HG03108 (cell line): ENCODE results near the gene MOK.
A peak's percentile ranks its signal among the peaks of the same experiment; 100 is the strongest.

Experiments
- ATAC-seq: cut with Tn5 transposase; IDR thresholded peaks from one replicate; pipeline ENCODE4 v1.9.1; 2021; ENCODE audit warnings: moderate library complexity; ENCODE audit not compliant: unreplicated experiment

The MOK gene

DNA sequence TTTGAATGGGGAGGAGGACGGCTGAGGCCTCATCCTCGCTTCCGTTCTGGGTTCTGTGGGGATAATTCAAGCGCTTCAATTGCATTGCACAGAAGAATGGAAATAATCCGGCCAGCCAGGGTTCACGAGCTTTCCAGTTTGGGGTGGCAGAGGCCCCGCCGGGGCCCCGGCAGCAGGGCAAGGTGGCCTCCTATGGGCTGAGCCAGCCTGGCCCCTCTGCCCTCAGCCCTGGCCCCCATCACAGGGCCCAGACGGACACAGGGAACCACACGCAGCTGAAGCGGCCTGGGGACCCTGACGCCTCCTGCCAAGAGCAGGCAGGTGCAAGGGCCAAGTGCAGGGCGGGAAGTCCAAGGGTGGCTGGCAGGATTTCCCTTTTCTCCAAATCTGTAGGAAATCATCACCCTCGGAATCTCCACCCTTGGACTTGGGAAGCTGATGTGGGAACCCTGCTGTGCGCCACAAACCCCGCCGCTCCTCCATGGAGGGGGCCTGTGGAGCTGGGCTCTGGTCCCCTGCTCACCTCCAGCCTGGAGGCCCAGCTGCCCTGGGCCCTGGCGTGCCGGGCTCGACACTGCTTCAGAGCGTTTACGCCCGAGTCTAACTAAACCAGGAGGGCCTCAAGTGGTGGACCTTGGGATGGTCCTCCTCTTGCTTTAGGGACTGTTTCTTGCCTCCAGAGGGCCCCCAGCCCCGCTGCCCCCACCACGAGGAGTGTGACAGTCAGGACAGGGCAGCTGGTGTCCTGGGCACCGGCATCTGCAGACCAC lies 78.4 kb downstream of the MOK start:
- ATAC-seq = no peak

DNA sequence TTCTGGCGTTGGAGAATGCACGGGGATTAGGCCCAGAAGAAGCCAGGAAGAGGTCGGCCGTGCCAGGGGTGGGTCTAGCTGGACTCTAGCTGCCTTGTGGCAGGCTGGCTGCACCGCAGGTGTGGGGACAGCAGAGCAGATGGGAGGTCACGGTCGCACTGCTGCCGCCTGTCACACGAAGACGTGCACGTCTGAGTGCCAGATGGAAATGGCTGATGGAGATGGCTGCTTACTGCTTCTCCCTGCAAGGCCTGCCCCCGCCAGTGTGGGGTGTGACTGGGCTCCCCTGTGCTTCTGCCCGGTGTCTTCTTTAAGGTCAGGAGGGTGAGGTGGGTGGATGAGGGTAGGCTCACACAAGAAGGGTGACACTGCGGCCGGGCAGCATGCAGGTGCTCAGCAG lies 79.0 kb downstream of the MOK start:
- no peak for ATAC-seq

DNA sequence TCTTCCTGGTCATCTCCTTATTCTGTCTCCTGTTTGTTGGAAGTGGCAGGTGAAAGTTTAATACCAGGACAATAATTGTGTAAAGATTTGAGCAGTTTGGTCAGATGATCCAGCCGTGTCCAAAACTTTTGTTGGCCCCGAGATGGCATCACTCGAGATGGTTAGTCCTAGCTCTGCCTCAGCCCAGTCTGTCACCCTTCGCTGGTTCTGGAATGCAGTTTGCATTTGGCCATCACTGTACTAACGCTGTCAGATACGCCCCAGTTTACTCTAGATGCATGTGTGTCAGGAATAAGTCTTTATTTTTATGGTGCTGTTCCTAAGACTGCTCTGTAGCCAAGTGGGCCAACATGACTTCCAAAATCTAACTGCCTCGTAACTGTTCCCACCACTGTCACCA lies 79.6 kb downstream of the MOK start:
- no peak for ATAC-seq

DNA sequence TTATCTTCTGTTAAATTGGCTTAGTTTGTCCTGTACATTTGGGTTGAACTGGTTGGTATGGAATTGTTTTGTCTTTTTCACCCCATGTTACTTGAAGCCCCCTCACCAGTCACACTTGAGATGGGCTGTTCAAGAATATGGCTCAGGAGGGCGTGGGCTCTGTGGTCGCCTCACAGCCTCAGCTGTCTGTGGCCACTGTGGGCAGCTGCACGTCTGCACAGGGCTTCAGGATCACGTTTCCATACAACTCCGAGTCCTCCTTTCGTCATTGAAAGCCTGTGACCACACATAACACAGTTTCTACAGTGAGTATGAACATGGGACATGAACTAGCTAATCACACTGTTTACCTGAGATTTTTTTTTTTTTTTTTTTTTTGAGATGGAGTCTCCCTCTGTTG lies 81.3 kb downstream of the MOK start:
- ATAC-seq = no peak

DNA sequence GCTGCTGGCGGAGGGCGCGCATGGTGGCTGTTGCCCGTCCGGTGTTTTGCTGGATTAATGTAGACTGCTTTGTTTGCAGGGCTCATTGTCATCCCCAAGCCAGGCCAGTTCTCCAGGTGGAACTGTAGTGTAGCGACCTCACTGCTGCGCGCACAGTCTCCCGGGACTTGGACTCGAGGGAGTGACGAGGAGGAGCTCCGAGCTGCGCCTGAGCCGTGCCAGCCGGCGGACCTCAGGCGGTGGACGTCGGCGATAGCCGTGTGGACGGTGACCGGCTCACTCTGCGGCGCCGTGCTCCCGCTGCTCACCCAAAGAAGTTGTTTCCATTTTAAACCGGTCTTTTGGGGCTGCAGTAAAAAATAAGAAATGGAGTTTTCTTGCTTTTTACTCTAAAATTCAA lies 82.2 kb downstream of the MOK start:
- ATAC-seq = no peak

DNA sequence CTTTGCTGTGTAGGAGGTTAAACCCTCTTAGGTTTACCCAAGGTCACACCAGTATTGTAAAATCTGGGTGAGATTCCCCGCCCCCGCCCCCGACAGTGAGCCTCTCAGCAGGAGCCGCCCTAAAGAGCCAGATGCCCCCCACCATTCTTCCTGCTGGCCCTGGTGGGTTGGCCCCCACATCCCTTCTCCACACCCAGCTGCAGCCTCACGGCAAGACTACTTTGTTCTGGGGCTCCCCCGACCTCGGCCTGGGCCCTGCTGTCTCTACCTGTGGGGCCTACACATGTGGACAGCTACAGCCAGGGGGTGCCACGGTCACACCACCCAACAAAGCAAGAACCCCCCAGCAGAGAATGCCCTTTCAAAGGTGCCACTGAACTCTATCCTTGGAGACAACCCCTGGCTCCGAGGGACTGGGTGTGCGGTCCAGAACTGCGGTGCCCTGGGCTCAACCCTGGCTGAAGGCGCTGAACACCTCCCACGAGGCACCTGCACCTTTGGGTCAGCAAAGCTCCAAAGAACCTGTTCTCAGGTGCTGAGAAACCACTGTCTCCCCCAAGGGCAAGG lies 82.9 kb downstream of the MOK start:
- no peak for ATAC-seq

DNA sequence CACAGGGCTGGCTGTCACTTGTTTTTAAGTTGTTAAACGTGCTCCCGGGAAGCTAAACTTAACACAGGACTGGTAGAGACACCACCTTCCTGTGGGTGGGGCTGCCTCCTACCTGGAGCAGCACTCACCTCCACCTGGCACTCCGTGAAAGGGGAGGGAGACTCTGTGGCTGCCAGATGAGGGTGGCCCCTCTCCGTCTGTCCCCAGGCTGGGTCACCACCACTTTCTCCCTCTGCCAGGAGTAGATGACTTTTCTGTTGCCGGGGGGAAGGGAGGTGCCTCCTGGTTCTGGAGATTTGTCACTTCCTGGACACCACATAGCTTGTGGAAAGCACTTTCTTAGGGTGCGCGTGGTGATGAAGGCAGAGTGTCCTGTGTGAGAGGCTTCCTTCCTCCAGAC lies 83.9 kb downstream of the MOK start:
- ATAC-seq = no peak

DNA sequence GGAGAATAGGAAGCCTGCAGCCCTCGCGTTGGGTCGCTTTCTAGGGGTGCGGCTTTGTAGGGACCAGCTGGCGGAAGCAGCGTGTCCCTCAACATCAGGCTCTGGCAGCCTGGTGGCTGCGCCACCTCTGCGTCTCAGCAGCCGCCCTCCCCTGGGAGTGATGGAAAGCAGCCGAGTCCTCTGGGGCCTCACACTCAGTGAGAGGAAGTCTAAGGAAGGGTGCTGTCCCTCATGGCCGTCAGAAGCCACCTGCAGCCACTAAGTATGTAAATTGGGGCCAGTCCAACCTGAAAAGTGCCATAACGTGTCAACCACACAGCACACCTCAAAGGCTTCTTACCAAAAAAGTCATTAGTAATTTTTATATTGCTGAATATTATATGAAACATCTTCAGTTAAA lies 84.9 kb downstream of the MOK start:
- peak; percentile 96 for ATAC-seq

DNA sequence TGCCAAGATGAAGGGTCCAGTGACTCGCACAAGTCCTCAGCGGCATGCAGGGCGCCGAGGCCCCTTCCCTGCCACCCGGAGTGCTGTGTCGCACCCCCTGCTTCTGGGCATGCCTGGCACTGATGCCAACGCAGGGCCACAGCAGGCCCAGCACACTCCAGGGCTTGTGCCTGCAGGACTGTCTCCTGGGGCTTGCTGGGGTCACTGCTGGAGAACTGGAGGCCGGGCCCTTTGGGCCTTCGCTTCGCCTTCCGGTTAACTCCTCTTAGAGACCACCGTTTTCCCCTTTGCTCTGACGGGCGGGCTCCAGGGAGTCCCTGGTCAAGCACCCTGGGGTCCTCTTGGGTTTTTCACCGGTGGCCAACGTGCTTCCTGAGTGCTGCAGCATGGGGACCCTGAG lies 85.6 kb downstream of the MOK start:
- no peak for ATAC-seq

DNA sequence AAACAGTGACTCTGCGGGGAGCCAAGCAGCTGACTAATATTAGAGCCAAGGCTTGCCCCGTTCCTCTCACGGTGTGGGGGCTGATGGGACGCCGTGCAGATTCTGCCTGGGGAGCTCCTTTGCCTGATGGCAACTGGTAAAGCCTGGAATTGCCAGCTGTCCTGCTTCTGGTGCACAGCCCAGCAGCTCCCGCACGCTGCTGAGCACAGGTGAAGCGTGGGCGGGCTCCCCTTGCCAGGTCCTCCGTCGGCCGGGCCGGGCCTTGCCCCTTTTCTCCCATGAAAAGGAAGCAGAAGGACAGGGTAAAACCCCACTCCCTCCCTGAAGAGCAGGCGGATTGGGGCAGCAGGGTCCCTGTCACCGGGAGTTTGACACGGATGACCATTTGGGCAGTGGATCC lies 86.3 kb downstream of the MOK start:
- no peak for ATAC-seq

DNA sequence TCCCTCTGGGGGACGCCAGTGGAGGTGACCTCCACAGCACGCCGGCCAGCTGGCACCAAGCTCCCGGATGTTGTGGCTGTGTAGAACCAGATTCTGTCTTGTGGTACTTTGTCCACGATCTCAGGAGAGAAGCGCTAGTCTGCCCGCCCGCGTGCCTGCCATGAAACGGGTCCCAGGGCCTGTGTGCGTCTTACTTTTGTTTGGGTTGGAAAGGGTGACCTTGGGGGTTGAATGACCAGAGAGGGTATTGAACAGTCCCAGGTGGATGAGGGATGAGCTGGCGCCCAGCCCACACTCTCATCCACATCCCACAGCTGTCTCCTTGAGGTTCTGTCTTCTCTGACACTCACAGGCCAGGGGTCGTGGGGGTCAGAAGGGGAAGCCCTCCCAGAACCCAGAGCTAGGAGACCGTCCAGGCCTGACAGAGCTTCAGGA lies 87.0 kb downstream of the MOK start:
- no peak for ATAC-seq

DNA sequence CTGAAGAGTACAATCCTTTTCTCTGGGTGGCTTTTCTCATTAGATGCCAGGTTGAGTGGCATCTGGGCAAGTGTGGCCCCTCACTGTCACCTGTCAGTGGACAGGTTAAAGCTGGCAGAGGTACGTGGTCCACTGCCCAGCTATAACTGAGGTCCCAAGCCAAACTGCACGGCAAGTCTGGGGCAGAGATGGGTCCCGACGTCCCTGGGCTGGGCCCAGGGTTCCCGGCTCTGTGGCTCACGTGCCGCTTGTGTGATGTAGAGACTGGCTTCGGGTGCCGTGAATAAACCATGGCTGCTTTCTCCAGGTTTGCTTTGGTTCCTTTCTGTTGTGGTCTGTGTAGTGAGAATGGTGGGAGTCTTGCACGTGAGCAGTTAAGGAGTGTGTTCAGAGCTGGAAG lies 87.6 kb downstream of the MOK start:
- no peak for ATAC-seq

DNA sequence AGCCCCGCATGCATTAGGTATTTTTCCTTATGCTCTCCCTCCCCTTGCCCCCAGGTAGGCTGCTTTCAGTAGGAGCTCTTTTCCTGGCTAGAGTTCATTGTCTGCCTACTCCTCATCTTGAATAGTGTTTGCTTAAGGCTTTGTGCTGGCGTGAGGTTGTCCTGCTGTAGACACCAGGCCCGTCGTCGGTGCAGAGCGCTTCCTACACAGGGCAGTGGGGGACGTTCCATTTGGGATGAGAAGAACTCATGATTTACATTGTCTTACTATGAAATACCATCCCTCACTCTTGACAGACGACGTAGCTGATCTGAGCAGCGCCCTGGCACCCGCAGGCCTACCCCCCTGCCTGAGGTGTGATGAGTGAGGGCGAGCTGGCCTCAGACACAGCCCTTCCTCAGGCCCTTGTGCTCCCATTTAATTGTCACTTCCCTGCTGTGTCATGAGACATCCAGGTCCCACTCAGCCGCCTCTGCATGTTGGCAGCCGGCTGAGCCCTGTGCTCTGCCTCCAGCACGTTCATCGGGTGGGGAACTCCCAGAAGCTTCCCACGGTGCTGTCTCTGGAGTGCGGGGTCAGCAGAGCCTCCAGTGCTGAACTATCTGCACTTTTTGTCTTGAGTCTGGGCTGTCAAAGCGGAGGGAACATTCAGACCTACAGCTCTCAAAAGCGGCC lies 89.3 kb downstream of the MOK start:
- ATAC-seq = no peak

DNA sequence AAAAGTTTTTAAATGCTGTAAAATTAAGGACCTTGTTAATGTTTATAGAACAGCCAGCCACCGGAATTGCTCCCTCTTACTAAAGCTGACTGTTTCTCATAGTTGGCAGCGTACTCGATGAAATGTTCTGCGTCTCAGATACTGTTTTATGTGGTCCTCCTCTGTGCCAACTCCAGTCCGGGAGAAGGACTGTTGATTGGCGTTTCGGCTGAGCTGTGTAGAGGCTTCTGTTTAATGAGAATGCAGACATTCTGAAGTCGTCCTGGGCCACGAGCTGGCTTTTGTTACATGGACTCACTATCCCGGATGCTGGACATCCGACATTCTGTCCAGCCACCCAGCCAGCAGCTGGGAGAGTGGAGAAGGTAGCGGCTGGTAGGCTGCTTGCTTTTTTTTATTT lies 89.9 kb downstream of the MOK start:
- ATAC-seq = no peak

DNA sequence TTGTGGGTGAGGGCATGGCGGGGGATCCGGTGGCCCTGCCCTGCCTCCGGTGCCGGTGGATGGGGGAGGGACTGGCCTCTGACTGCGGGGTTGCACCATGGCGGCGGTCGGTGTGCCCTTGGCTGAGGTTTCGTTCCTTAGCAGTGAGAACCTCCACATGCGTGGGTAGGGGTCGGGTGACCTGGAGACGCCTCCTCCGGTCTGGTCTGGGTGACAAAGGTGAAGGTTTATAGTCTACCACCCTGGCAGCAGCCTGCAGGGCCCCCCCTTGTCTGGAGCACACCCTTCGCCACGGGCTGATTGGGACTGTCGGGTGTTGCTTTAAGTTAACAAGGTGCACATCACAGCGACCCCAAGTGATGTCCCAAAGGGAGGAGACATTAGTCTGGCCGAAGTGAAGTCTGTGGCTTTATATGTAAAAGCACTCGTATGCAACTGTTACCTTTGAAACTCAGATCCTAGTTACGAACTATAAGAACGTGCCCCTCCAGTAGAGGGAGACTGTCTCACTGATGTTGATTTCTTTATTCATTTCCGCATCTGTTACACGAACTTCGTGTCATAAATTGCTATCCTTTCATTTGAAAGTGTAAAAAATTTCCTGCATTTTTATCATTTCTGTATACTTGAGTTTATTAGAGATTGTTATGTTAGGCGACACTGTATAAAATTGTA lies 90.8 kb downstream of the MOK start:
- no peak for ATAC-seq

DNA sequence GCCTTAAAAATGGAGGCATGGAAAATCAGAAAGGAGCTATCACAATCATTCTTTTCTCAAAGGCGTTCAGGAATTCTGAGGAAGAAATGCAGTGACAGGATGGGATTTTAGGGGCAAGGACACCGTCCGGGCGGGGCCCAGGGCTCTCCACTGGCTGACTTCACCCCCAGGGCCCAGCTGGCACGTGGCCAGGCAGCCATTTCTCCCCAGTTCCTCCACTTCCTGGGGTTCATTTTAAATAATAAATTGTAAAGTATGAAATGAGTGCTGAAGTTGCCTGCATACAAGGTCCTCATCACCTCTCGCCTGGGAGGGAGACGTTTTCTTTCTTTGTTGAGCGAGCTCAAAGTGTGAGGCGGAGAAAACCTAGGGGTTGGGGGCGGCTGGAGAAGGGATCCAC lies 91.5 kb downstream of the MOK start:
- no peak for ATAC-seq

DNA sequence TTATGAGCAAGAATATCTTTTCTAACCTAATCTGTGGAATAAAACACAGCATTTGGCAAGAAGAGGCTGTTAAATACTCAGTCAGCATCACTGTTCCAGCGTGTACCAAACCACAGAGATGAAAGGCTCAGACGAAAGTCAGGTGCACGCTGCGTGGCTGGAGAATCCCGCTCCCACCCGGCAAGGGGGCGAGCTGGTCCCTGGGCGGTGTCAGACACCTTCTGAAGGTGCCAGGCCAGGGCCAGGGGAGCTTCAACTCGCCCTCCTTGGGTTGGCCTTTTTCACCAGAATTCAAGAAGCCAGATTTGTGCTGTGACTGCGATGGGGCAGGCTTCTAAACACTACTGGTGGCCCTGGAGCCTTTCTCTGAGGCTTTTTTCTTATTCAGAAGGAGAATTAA lies 92.1 kb downstream of the MOK start:
- ATAC-seq = no peak

DNA sequence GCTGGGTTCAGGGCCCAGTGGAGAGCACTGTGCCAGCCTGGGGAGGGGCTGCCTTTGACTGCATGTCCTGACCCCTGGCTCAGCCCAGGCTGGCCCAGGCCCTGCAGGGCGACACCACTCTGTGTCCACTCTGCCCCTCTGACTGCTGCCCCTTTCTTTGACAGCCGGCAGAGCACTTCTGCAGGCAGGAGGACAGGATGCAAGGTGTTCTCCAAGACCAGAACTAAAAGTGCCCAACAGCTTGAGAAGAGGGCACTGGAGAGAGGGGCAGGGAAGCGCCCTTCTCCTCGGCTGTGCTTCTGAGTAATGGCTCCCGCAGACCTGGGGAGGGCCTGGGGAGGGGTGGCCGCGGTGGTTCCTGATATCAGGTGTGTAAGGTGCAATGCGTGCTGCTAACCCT lies 92.6 kb downstream of the MOK start:
- no peak for ATAC-seq

DNA sequence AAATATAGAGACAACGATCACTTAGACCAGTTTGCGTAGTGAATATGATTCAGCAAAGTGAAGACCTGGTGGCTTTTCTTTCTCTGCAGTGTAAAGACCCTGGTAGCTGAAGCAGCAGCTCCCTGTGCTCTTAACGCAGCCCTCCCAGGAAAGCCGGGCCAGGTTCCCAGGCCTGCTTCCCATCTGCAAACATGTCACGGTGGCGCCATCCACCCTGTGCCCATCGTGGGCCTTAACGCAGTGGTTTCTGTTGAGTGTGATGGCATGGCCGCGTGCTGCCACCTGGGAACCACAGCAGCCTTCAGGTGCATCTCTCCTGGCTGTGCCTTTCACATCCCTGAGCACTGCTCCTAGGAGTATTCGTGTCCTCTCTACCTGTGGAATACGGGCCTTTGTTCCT lies 93.7 kb downstream of the MOK start:
- ATAC-seq = no peak

DNA sequence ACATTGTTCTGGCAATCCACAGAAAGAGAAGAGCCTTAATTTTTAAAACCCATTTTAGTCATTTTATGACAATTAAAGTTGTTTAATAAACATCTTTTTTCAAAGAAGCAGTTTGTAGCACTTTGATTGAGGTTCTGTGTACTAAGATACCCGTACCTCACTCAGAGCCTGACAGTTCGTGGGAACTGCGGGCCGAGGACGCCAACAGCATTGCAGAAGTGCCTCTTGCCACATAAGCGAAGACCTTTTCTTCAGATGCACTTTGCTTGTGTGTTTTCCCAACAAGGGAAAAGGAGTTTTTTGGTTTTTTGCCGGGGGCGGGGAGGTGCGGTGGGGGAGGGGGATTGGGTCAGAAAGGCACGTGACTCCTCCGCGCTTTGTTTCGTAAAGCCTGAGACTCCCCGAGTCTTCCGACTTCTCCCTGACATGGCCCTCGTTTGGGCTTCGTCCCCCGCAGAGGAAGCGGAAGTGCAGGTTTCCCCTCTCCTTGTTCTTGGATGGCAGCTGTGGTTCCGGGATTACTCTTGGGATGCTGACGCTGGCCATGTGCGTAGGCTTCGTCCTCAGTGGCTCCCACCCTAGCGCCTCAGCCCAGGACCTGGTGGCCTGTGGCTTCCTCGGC lies 94.4 kb downstream of the MOK start:
- no peak for ATAC-seq

DNA sequence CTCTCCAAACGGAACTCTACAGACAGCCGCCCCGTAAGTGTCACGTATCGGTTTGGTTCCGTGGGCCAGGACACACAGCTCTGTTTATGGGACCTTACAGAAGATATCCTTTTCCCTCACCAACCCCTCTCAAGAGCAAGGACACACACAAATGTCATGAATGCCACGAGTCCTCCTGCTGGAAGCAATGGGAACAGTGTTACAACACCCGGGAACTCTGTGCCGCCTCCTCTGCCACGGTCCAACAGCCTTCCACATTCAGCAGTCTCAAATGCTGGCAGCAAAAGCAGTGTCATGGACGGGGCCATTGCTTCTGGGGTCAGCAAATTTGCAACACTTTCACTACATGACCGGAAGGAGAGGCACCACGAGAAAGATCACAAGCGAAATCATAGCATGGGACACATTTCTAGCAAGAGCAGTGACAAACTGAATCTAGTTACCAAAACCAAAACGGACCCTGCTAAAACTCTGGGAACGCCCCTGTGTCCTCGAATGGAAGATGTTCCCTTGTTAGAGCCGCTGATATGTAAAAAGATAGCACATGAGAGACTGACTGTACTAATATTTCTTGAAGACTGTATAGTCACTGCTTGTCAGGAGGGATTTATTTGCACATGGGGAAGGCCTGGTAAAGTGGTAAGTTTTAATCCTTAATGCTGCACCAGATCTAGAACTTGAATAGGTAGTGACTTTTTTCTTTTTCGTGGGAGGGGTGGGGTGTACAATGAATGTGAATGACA lies 95.6 kb downstream of the MOK start:
- ATAC-seq = no peak
